ENCODE measurements around the gene DIPK2B.

DNA sequence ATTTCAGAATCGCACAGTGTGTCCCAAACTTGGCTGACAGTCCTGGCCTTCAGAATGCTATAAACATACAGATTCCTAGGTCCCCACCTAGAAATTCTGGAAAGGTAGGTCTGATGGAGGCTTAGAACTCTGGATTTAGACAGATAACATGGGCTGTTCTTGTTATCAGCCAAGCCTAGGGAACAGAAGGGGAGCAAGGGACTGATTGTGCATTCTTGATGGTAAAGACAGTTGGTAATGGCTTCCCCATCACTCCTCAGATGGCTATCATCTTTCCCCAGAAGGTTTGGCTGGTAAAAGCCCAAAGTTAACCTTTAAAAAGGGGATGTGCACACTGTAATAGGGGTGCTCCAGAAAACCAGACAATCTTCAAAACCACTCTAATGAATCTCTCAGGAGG, 35.7 kb downstream of the DIPK2B start:
- TF ChIP-seq, protein P1, sequence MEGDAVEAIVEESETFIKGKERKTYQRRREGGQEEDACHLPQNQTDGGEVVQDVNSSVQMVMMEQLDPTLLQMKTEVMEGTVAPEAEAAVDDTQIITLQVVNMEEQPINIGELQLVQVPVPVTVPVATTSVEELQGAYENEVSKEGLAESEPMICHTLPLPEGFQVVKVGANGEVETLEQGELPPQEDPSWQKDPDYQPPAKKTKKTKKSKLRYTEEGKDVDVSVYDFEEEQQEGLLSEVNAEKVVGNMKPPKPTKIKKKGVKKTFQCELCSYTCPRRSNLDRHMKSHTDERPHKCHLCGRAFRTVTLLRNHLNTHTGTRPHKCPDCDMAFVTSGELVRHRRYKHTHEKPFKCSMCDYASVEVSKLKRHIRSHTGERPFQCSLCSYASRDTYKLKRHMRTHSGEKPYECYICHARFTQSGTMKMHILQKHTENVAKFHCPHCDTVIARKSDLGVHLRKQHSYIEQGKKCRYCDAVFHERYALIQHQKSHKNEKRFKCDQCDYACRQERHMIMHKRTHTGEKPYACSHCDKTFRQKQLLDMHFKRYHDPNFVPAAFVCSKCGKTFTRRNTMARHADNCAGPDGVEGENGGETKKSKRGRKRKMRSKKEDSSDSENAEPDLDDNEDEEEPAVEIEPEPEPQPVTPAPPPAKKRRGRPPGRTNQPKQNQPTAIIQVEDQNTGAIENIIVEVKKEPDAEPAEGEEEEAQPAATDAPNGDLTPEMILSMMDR (IDR thresholded peaks at IDR 0.05 in 8 of 11, conservative IDR thresholded peaks at IDR 0.05 in 3 of 11): no peak
- no peak for TF ChIP-seq POLR2A (IDR thresholded peaks at IDR 0.05)

Measured in spleen (tissue), 7 donors.